Esophagus muscularis mucosa (tissue), 3 donors: ENCODE measurements around the gene PHLDA1.

Experiments
- POLR2A ChIP-seq: fragments of 450-650 bp; IDR thresholded peaks from one replicate; pipeline ENCODE4 v1.6.1; 2017; ENCODE audit warnings: antibody characterized with exemption, moderate library complexity, mild to moderate bottlenecking, low read depth
- TF ChIP-seq, protein P1 (sequence below), 3 experiments: fragments of 200-600 bp in 2 of 3; fragments of 450-650 bp in 1 of 3; sonication (generic) in 2 of 3; IDR thresholded peaks; one replicate each; pipeline ENCODE4 v1.5.1; 2017 to 2019; ENCODE audit warnings: antibody characterized with exemption in 3 of 3, mild to moderate bottlenecking in 2 of 3, moderate library complexity in 1 of 3

DNA sequence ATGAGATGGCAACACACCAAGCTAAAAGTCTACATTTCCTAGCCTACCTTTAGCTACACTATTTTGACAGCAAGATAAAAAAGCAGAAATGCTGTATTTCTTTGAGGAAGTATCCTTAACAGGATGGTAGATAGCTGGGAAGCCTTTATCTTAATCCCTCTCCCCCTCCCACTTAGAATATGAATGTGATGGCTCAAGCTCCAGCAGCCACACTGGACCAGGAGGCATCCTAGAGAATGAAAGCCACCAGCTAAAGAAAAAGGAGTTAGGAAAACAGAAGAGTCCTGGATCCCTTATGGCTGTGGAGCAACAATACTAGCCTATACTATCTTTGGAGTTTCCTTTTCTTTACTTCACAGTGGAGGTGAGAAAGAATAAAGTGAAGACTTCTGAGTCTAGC is 37.8 kb upstream of the PHLDA1 start:
- TF ChIP-seq, protein P1, sequence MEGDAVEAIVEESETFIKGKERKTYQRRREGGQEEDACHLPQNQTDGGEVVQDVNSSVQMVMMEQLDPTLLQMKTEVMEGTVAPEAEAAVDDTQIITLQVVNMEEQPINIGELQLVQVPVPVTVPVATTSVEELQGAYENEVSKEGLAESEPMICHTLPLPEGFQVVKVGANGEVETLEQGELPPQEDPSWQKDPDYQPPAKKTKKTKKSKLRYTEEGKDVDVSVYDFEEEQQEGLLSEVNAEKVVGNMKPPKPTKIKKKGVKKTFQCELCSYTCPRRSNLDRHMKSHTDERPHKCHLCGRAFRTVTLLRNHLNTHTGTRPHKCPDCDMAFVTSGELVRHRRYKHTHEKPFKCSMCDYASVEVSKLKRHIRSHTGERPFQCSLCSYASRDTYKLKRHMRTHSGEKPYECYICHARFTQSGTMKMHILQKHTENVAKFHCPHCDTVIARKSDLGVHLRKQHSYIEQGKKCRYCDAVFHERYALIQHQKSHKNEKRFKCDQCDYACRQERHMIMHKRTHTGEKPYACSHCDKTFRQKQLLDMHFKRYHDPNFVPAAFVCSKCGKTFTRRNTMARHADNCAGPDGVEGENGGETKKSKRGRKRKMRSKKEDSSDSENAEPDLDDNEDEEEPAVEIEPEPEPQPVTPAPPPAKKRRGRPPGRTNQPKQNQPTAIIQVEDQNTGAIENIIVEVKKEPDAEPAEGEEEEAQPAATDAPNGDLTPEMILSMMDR (IDR thresholded peaks at IDR 0.05): no peak
- no peak for TF ChIP-seq POLR2A
